H1 (cell line): Measurements from ENCODE around the gene LHFPL2. TPM values are rescaled to one million over a fixed set of nuclear protein-coding genes. Genes with fewer than 3 reads are reported as not detected.

Experiments
- CTCF ChIA-PET: fragments of 300-600 bp; sonication (Branson Sonifier 250); formaldehyde crosslinking; loops from one replicate; lab custom pipeline; 2021; ENCODE audit not compliant: partially characterized antibody; lab: Charles Lee
- POLR2A ChIA-PET: fragments of 300-600 bp; sonication (Branson Sonifier 250); formaldehyde crosslinking; loops from one replicate; lab custom pipeline; 2021; ENCODE audit warnings: inconsistent platforms; ENCODE audit not compliant: partially characterized antibody; lab: Charles Lee
- DNase-seq, 2 experiments: peaks; one replicate each; pipeline versions ENCODE4 v3.0.0 to v3.0.0-alpha.2; 2010 to 2022; ENCODE audit warnings: low spot score in 2 of 2, low read depth in 1 of 2, mixed read lengths in 1 of 2
- FAIRE-seq: peaks from 2 replicates; lab custom pipeline; 2011; peaks lifted over from hg19 to GRCh38; lab: Jason Lieb, UNC
- H2AFZ ChIP-seq: 2 replicates; pipeline ENCODE4 v1.8.1; 2012; ENCODE audit warnings: low read length, inconsistent platforms
- H2AK5ac ChIP-seq: 2 replicates; pipeline ENCODE4 v1.6.1; 2013; ENCODE audit warnings: low read depth, low read length
- H2BK120ac ChIP-seq: replicated peaks from 2 replicates; pipeline ENCODE3; 2013; ENCODE audit warnings: low read depth, low read length, inconsistent platforms
- H2BK12ac ChIP-seq: 2 replicates; pipeline ENCODE4 v1.6.1; 2013; ENCODE audit warnings: low read depth, low read length
- H2BK15ac ChIP-seq: 2 replicates; pipeline ENCODE4 v1.6.1; 2013; ENCODE audit warnings: low read length
- H2BK20ac ChIP-seq: 2 replicates; pipeline ENCODE4 v1.6.1; 2013; ENCODE audit warnings: low read length
- H2BK5ac ChIP-seq: 2 replicates; pipeline ENCODE4 v1.6.1; 2013; ENCODE audit warnings: low read depth, low read length
- H3K14ac ChIP-seq: 2 replicates; pipeline ENCODE4 v1.6.1; 2013; ENCODE audit warnings: inconsistent platforms; ENCODE audit not compliant: insufficient read length
- H3K18ac ChIP-seq: 2 replicates; pipeline ENCODE4 v1.6.1; 2013; ENCODE audit warnings: low read length; ENCODE audit errors: extremely low read depth
- H3K23ac ChIP-seq: 2 replicates; pipeline ENCODE4 v1.6.1; 2013; ENCODE audit warnings: inconsistent platforms; ENCODE audit not compliant: insufficient read length
- H3K23me2 ChIP-seq: 2 replicates; pipeline ENCODE4 v1.6.1; 2013; ENCODE audit warnings: low read depth, low read length
- H3K27ac ChIP-seq: 2 replicates; pipeline ENCODE4 v1.6.1; 2011; ENCODE audit warnings: low read depth, low read length, inconsistent platforms
- H3K27me3 ChIP-seq, 4 experiments: replicated peaks in 1 of 4; 1 replicate in 1 of 4; 2 replicates in 3 of 4; pipeline versions ENCODE4 v1.6.1 to v1.8.1; 2011 to 2013; ENCODE audit warnings: low read length in 3 of 4, mild to moderate bottlenecking in 3 of 4, inconsistent platforms in 2 of 4, mixed read lengths in 2 of 4, moderate library complexity in 1 of 4; ENCODE audit not compliant: control insufficient read depth in 3 of 4, insufficient read depth in 3 of 4; ENCODE audit errors: extremely low read depth in 1 of 4
- H3K36me3 ChIP-seq, 4 experiments: 2 replicates each; pipeline versions ENCODE4 v1.6.1 to v1.8.1; 2011 to 2013; ENCODE audit warnings: mild to moderate bottlenecking in 4 of 4, low read length in 3 of 4, moderate library complexity in 2 of 4, control low read depth in 1 of 4, inconsistent platforms in 1 of 4; ENCODE audit not compliant: insufficient read depth in 4 of 4, control insufficient read depth in 2 of 4
- H3K4ac ChIP-seq: replicated peaks from 2 replicates; pipeline ENCODE3; 2013; ENCODE audit warnings: low read length, low read depth, mixed read lengths, inconsistent platforms; ENCODE audit not compliant: insufficient read length
- H3K4me1 ChIP-seq, 4 experiments: replicated peaks in 1 of 4; 1 replicate in 1 of 4; 2 replicates in 3 of 4; pipeline versions ENCODE4 v1.6.1 to v1.8.1; 2011 to 2013; ENCODE audit warnings: low read length in 3 of 4, inconsistent platforms in 2 of 4, mixed read lengths in 1 of 4; ENCODE audit not compliant: insufficient read depth in 4 of 4, control insufficient read depth in 3 of 4
- H3K4me2 ChIP-seq, 2 experiments: 2 replicates each; pipeline versions ENCODE4 v1.6.1 to v1.8.1; 2011 to 2013; ENCODE audit warnings: low read depth in 2 of 2, low read length in 2 of 2, control low read depth in 1 of 2, inconsistent platforms in 1 of 2, mild to moderate bottlenecking in 1 of 2; ENCODE audit not compliant: insufficient read depth in 1 of 2
- H3K4me3 ChIP-seq, 4 experiments: fragments of 200-600, 300-600 bp in 1 of 4; sonication (generic), shearing (Covaris generic), sonication (Bioruptor Twin) in 1 of 4; 2 replicates each; pipeline versions ENCODE4 v1.5.1 to v1.8.1; 2011 to 2016; ENCODE audit warnings: low read length in 4 of 4, low read depth in 3 of 4, control low read depth in 2 of 4, inconsistent platforms in 2 of 4, mild to moderate bottlenecking in 2 of 4, mixed read lengths in 1 of 4, moderate library complexity in 1 of 4; ENCODE audit not compliant: insufficient read depth in 2 of 4; ENCODE audit errors: extremely low read depth in 1 of 4
- H3K56ac ChIP-seq: replicated peaks from 2 replicates; pipeline ENCODE3; 2013; ENCODE audit warnings: low read depth, mild to moderate bottlenecking, mixed read lengths, low read length, inconsistent platforms; ENCODE audit not compliant: insufficient read length
- H3K79me1 ChIP-seq: 2 replicates; pipeline ENCODE4 v1.6.1; 2013; ENCODE audit warnings: low read depth, low read length, control low read depth
- H3K79me2 ChIP-seq, 2 experiments: 2 replicates each; pipeline versions ENCODE4 v1.6.1 to v1.8.1; 2012 to 2013; ENCODE audit warnings: low read length in 2 of 2, mild to moderate bottlenecking in 2 of 2, inconsistent platforms in 1 of 2; ENCODE audit not compliant: insufficient read depth in 2 of 2, control insufficient read depth in 1 of 2
- H3K9ac ChIP-seq, 4 experiments: replicated peaks in 1 of 4; 1 replicate in 1 of 4; 2 replicates in 3 of 4; pipeline versions ENCODE4 v1.6.1 to v1.8.1; 2011 to 2013; ENCODE audit warnings: low read depth in 3 of 4, low read length in 3 of 4, control low read depth in 2 of 4, mild to moderate bottlenecking in 2 of 4, moderate library complexity in 2 of 4, inconsistent platforms in 1 of 4; ENCODE audit errors: extremely low read depth in 1 of 4
- H3K9me3 ChIP-seq, 2 experiments: 2 replicates each; pipeline versions ENCODE4 v1.6.1 to v1.8.1; 2012 to 2013; ENCODE audit warnings: mild to moderate bottlenecking in 2 of 2, moderate library complexity in 2 of 2, control low read depth in 1 of 2, inconsistent platforms in 1 of 2, low read depth in 1 of 2, low read length in 1 of 2, mixed read lengths in 1 of 2; ENCODE audit not compliant: insufficient read depth in 2 of 2
- H4K20me1 ChIP-seq, 2 experiments: replicated peaks in 1 of 2; 2 replicates each; pipeline versions ENCODE3 to v1.8.1; 2011 to 2013; ENCODE audit warnings: inconsistent platforms in 2 of 2, low read length in 2 of 2, mild to moderate bottlenecking in 1 of 2; ENCODE audit not compliant: insufficient read depth in 2 of 2, control insufficient read depth in 1 of 2
- H4K5ac ChIP-seq: 2 replicates; pipeline ENCODE4 v1.6.1; 2013; ENCODE audit warnings: low read length, low read depth, mixed read lengths, inconsistent platforms; ENCODE audit not compliant: insufficient read length
- H4K8ac ChIP-seq: 2 replicates; pipeline ENCODE4 v1.8.0; 2013; ENCODE audit warnings: mild to moderate bottlenecking, moderate library complexity, low read length, inconsistent platforms; ENCODE audit not compliant: insufficient read depth; ENCODE audit errors: extremely low read depth
- H4K91ac ChIP-seq: replicated peaks from 2 replicates; pipeline ENCODE3; 2013; ENCODE audit warnings: low read length, mixed read lengths, inconsistent platforms; ENCODE audit not compliant: insufficient read length
- CEBPB ChIP-seq: IDR thresholded peaks from 2 replicates; pipeline ENCODE4 v1.6.1; 2012; ENCODE audit warnings: low read depth, low read length
- CTBP2 ChIP-seq: IDR thresholded peaks from 2 replicates; pipeline ENCODE4 v1.7.0; 2011; ENCODE audit warnings: borderline replicate concordance, mild to moderate bottlenecking, moderate library complexity, mixed read lengths, low read length; ENCODE audit not compliant: insufficient read depth, insufficient read length
- EZH2 ChIP-seq: fragments of 200-600 bp; sonication (generic); IDR thresholded peaks from 2 replicates; pipeline ENCODE4 v1.7.1; 2012; ENCODE audit warnings: low read depth, mild to moderate bottlenecking, moderate library complexity, low read length, inconsistent platforms; ENCODE audit not compliant: severe bottlenecking
- HDAC2 ChIP-seq, 2 experiments: fragments of 300-600 bp in 1 of 2; sonication (generic) in 1 of 2; IDR thresholded peaks; 2 replicates each; pipeline ENCODE4 v1.6.1; 2011 to 2012; ENCODE audit warnings: low read depth in 2 of 2, low read length in 2 of 2, mild to moderate bottlenecking in 2 of 2, moderate library complexity in 2 of 2, borderline replicate concordance in 1 of 2, inconsistent platforms in 1 of 2
- JUN ChIP-seq: IDR thresholded peaks from 2 replicates; pipeline ENCODE4 v1.6.1; 2011; ENCODE audit warnings: low read depth, mild to moderate bottlenecking, improper control_type of control experiment, low read length
- KDM1A ChIP-seq: fragments of 200-600, 300-600 bp; sonication (generic); IDR thresholded peaks from 2 replicates; pipeline ENCODE4 v1.7.1; 2016; ENCODE audit warnings: mild to moderate bottlenecking, low read length, borderline replicate concordance
- NANOG ChIP-seq: IDR thresholded peaks from 2 replicates; pipeline ENCODE4 v1.6.1; 2011; ENCODE audit warnings: low read length, low read depth, mild to moderate bottlenecking, inconsistent platforms; ENCODE audit not compliant: insufficient read depth, poor library complexity, severe bottlenecking
- RFX5 ChIP-seq: IDR thresholded peaks from 2 replicates; pipeline ENCODE4 v1.6.1; 2011; ENCODE audit warnings: low read depth, low read length, improper control_type of control experiment, borderline replicate concordance
- SIRT6 ChIP-seq: IDR thresholded peaks from one replicate; pipeline ENCODE4 v1.7.1; 2012; ENCODE audit warnings: low read length, inconsistent platforms
- SIX5 ChIP-seq: IDR thresholded peaks from 2 replicates; pipeline ENCODE4 v1.6.1; 2011; ENCODE audit warnings: mild to moderate bottlenecking, low read depth, low read length
- SP4 ChIP-seq: IDR thresholded peaks from 2 replicates; pipeline ENCODE4 v1.6.1; 2012; ENCODE audit warnings: low read length, inconsistent platforms
- SUZ12 ChIP-seq: fragments of 200-600 bp; sonication (generic); IDR thresholded peaks from 2 replicates; pipeline ENCODE4 v1.6.1; 2012; ENCODE audit warnings: mild to moderate bottlenecking, inconsistent platforms, low read length, moderate library complexity, mixed read lengths
- TAF1 ChIP-seq: IDR thresholded peaks from 2 replicates; pipeline ENCODE4 v1.6.1; 2011; ENCODE audit warnings: mild to moderate bottlenecking, low read depth, low read length
- polyA plus RNA-seq, 7 experiments: library from polyadenylated mRNA; depleted of rRNA in 3 of 7; stranded (reverse) in 5 of 7; unstranded in 2 of 7; fragments of >200 nt in 5 of 7; fragments of 200-250 nt in 2 of 7; gene quantifications; 1 replicate in 5 of 7; 2 replicates in 1 of 7; 4 replicates in 1 of 7; pipeline versions ENCODE4 v1.2.1 to v1.2.3, GENCODE V29; 2011 to 2013; ENCODE audit warnings: missing spikeins in 2 of 7, mixed read lengths in 2 of 7
- total RNA-seq: library from RNA; stranded (reverse); fragmentation: NEBNext Ultra II Directional; extraction: Animal tissue kit (Norgen Biotek cat#: 25700); gene quantifications from 2 replicates; pipeline ENCODE4 v1.2.1, GENCODE V29; 2021
- TF ChIP-seq, protein P1 (sequence below): IDR thresholded peaks from 2 replicates; pipeline ENCODE4 v1.6.1; 2012; ENCODE audit warnings: inconsistent platforms

LHFPL2 gene
- total and polyA plus RNA-seq, 2 of the 8 experiments (the other 6 are each of a cell fraction or from before 2014, with no cell fraction given): 9.6 to 43.0 TPM

DNA sequence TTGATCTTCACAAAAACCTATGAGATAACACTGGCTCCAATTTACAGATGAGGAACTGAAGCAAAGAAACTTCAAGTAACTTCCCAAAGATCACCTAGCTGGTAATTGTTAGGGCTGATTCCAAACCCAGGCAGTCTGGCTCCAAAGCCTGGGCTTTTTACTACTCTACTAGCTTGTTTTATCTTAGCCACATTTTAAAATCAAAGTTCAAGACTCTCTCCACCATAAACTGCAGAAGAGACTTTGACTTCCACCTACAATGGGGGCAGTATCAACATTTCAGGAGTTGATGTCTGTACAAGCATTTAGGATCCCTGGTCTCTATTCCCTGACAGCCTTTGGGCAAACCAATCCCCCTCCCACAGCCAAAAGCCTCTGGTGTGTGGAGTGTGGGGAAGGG, 33.8 kb downstream of the LHFPL2 start:
- Histone ChIP-seq H2AFZ (no peak overlapping the region), H3K18ac (no peak overlapping the region), H2BK12ac (no peak overlapping the region), H3K4me1 (peaks cover 8 to 24% (median 9%) of the 10 kb centered on the region in 4 experiments), H2BK20ac (no peak overlapping the region), H3K79me1 (peaks cover 7% of the 10 kb centered on the region), H2BK120ac (no peak overlapping the region), H3K9me3 (no peaks in the 10 kb centered on the region), H3K23ac (no peak overlapping the region), H3K27ac (no peak overlapping the region), H3K9ac (no peak overlapping the region), H3K23me2 (no peaks in the 10 kb centered on the region), H3K4me3 (no peak overlapping the region), H3K36me3 (peaks cover 0 to 2% (median 0%) of the 10 kb centered on the region in 4 experiments; a peak in 3 of 8 replicates), H4K91ac (no peak overlapping the region), H3K14ac (no peak overlapping the region), H3K4ac (no peak overlapping the region), H3K27me3 (no peaks in the 10 kb centered on the region), H3K4me2 (no peak overlapping the region), H2BK5ac (no peak overlapping the region), H3K79me2 (peaks cover 5 to 47% of the 10 kb centered on the region in 2 experiments), H4K20me1 (peaks cover 0 to 7% of the 10 kb centered on the region in 2 experiments), H3K56ac (no peak overlapping the region), H2BK15ac (no peak overlapping the region), H4K8ac (no peak overlapping the region), H2AK5ac (no peak overlapping the region), H4K5ac (no peak overlapping the region)
- ChIA-PET POLR2A (no interaction called here), CTCF (interaction anchor here (0.6 to 2.7 kb wide), 7 partner anchors 12 to 797 kb away, joined by 3 to 8 read pairs (median 3); no protein-coding TSS in a partner anchor)
- no peak for FAIRE-seq
- TF ChIP-seq SIRT6 (no peak), JUN (no peak), HDAC2 (IDR thresholded peaks at IDR 0.05; ENCODE audit: borderline replicate concordance in 1 of 2, low read depth in 2 of 2, low read length in 2 of 2) (no peak), KDM1A (no peak), SIX5 (no peak), CTBP2 (no peak), SP4 (no peak), RFX5 (no peak), NANOG (no peak), EZH2 (no peak), CEBPB (no peak), TAF1 (no peak), SUZ12 (no peak)
- TF ChIP-seq, protein P1, sequence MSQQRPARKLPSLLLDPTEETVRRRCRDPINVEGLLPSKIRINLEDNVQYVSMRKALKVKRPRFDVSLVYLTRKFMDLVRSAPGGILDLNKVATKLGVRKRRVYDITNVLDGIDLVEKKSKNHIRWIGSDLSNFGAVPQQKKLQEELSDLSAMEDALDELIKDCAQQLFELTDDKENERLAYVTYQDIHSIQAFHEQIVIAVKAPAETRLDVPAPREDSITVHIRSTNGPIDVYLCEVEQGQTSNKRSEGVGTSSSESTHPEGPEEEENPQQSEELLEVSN: no peak
- DNase-seq: no peak
